Glutamatergic neuron (in vitro differentiated cells): ENCODE results near the gene SIL1. TPM values are rescaled to one million over a fixed set of nuclear protein-coding genes. Genes with fewer than 3 reads are reported as not detected.
A peak's percentile ranks its signal among the peaks of the same experiment; 100 is the strongest.
"Not testable (repeated sequence)": the region's sequence is repeated elsewhere in the genome, so short reads cannot be mapped to it uniquely, and the experiment has no call there.

Experiments used
- DNase-seq: peaks from one replicate; pipeline ENCODE4 v3.0.0; 2022
- H3K27ac Mint-ChIP-seq: one replicate; pipeline ENCODE4 v1.8.0; 2020; ENCODE audit warnings: mild to moderate bottlenecking, mixed read lengths, inconsistent platforms; ENCODE audit not compliant: unreplicated experiment
- H3K27me3 Mint-ChIP-seq: one replicate; pipeline ENCODE4 v1.8.0; 2020; ENCODE audit warnings: mild to moderate bottlenecking, moderate library complexity, mixed read lengths, inconsistent platforms; ENCODE audit not compliant: unreplicated experiment
- H3K36me3 Mint-ChIP-seq: one replicate; pipeline ENCODE4 v1.8.0; 2020; ENCODE audit warnings: mild to moderate bottlenecking, mixed read lengths, inconsistent platforms; ENCODE audit not compliant: unreplicated experiment
- H3K4me1 Mint-ChIP-seq: one replicate; pipeline ENCODE4 v1.8.0; 2020; ENCODE audit warnings: mild to moderate bottlenecking, low read depth, mixed read lengths, inconsistent platforms; ENCODE audit not compliant: unreplicated experiment
- H3K4me3 Mint-ChIP-seq: one replicate; pipeline ENCODE4 v1.8.0; 2020; ENCODE audit warnings: mild to moderate bottlenecking, mixed read lengths, inconsistent platforms; ENCODE audit not compliant: unreplicated experiment
- H3K9me3 Mint-ChIP-seq: one replicate; pipeline ENCODE4 v1.8.0; 2020; ENCODE audit warnings: mild to moderate bottlenecking, moderate library complexity, mixed read lengths, inconsistent platforms; ENCODE audit not compliant: unreplicated experiment
- total RNA-seq: library from RNA; stranded (reverse); fragmentation: NEBNext Ultra II Directional; extraction: Animal tissue kit (Norgen Biotek cat#: 25700); gene quantifications from one replicate; pipeline ENCODE4 v1.2.1, GENCODE V29; 2021; ENCODE audit not compliant: unreplicated experiment
- TF ChIP-seq, protein P1 (sequence below): fragments of 200-600 bp; sonication (generic); IDR thresholded peaks from one replicate; pipeline ENCODE4 v1.5.0; 2021; ENCODE audit not compliant: partially characterized antibody, unreplicated experiment

SIL1 gene
- total RNA-seq, 1 donor from 2014 or later, result 15.9 TPM

DNA sequence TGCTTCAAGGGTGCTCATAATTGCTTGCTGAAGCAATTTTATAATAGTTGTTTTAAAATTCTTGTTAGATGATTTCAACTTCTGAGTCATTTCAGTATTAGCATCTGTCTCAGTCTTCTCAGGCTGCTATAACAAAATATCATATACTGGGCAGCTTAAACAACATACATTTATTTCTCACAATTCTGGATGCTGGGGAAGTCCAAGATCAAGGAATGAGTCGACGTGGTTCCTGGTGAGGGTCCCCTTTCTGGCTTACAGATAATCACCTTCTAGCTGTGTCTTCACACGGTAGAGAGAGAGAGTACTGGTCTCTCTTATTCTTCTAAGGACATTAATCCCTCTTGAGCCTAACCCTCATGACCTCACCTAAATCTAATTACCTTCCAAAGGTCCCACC is 160.4 kb downstream of the SIL1 start:
- TF ChIP-seq, protein P1, sequence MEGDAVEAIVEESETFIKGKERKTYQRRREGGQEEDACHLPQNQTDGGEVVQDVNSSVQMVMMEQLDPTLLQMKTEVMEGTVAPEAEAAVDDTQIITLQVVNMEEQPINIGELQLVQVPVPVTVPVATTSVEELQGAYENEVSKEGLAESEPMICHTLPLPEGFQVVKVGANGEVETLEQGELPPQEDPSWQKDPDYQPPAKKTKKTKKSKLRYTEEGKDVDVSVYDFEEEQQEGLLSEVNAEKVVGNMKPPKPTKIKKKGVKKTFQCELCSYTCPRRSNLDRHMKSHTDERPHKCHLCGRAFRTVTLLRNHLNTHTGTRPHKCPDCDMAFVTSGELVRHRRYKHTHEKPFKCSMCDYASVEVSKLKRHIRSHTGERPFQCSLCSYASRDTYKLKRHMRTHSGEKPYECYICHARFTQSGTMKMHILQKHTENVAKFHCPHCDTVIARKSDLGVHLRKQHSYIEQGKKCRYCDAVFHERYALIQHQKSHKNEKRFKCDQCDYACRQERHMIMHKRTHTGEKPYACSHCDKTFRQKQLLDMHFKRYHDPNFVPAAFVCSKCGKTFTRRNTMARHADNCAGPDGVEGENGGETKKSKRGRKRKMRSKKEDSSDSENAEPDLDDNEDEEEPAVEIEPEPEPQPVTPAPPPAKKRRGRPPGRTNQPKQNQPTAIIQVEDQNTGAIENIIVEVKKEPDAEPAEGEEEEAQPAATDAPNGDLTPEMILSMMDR, result no peak
- Mint-ChIP-seq H3K27ac (no peak overlapping the region), H3K36me3 (peaks cover 9% of the 10 kb centered on the region), H3K4me1 (peaks cover 3% of the 10 kb centered on the region), H3K9me3 (no peaks in the 10 kb centered on the region), H3K4me3 (no peak overlapping the region), H3K27me3 (no peaks in the 10 kb centered on the region)
- no peak for DNase-seq

DNA sequence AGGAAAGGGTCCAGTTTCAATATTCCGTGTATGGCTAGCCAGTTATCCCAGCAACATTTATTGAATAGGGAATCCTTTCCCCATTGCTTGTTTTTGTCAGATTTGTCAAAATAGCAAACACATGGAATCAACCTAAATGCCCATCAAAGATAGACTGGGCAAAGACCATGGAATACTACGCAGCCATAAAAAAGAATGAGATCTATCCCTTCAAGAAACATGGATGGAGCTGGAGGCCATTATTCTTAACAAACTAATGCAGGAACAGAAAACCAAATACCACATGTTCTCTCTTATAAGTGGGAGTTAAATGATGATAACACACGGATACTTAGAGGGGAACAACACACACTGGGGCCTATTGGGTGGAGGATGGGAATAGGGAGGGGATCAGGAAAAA is 161.8 kb downstream of the SIL1 start:
- not testable (repeated sequence) for H3K4me1 Mint-ChIP-seq, H3K9me3 Mint-ChIP-seq, H3K27ac Mint-ChIP-seq

DNA sequence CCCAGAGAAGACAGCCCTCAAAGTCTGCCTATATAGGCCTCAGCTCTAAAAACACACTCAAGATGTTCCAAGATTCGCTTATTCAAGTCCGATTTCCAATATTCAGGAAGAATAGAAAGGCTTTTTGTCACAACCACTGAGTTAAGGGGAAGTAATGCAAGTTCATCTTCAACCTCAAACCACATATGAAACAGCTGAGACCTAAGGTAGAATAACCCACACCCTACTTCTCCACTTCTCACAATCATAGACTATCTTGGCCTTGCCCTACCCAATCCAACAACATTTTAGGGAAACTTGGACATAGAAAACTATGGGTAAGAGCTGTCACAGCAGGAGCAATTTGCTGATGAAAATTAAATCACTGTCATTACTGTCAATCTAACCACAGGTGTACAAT is 171.0 kb downstream of the SIL1 start:
- peaks cover 10% of the 10 kb centered on the region for H3K4me1 Mint-ChIP-seq
- no peak overlapping the region for H3K4me3 Mint-ChIP-seq
- TF ChIP-seq, protein P1, result no peak
- no peak overlapping the region for H3K27ac Mint-ChIP-seq
- H3K9me3 Mint-ChIP-seq, result peaks cover 2% of the 10 kb centered on the region
- no peaks in the 10 kb centered on the region for H3K36me3 Mint-ChIP-seq
- DNase-seq, result no peak
- H3K27me3 Mint-ChIP-seq, result peaks cover 2% of the 10 kb centered on the region

More for the DNA sequence above, 161.8 kb downstream of the SIL1 start:
- H3K27me3 Mint-ChIP-seq, DNase-seq, H3K36me3 Mint-ChIP-seq, H3K4me3 Mint-ChIP-seq: not testable (repeated sequence)

DNA sequence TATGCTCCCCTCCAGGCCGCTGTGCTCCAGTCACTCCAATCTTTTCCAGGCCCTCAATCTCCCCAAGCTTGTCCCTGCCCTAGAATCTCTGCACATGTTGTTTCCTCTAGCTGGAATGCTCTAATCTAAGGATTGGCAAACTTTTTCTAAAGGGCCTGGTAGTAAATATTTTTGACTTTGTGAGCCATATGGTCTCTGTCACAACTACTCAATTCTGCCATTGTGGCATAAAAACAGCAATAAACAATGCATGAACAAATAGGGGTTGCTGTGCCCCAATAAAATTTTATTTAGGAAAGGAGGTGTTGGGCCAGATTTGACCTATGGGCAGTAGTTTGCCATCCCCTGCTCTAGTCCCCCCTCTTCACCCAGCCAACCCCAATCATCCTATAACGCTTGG is 172.5 kb downstream of the SIL1 start:
- no peak overlapping the region for H3K4me3 Mint-ChIP-seq
- H3K4me1 Mint-ChIP-seq, result peaks cover 18% of the 10 kb centered on the region
- H3K27me3 Mint-ChIP-seq, result peaks cover 2% of the 10 kb centered on the region

DNA sequence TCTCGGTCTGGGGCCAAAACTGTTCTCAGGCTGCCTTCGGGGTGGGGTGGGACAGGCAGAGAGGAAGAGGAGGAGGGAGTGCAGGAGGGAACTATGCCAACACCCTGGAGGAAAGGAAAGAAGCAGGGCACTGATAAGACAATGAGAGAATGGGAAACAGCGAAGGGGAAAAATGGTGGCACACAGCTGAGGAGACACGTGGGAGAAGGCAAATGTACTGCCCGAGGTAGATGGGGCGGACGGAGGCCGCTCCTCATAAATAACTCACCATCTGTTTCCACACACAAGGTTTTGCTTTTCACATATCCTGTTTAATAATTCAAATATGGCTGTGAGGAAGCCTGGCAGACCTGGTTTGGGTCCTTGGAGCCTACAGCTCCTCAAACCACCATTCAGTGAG is 174.9 kb downstream of the SIL1 start:
- H3K27me3 Mint-ChIP-seq, result peaks cover 2% of the 10 kb centered on the region
- H3K4me3 Mint-ChIP-seq, result no peak overlapping the region
- peak overlapping the region; percentile 65 for H3K27ac Mint-ChIP-seq
- H3K36me3 Mint-ChIP-seq, result no peaks in the 10 kb centered on the region
- TF ChIP-seq, protein P1, result no peak
- DNase-seq, result no peak
- peaks cover 23% of the 10 kb centered on the region for H3K4me1 Mint-ChIP-seq
- peaks cover 3% of the 10 kb centered on the region for H3K9me3 Mint-ChIP-seq

More for the DNA sequence above, 172.5 kb downstream of the SIL1 start:
- DNase-seq, result no peak
- Mint-ChIP-seq H3K36me3 (no peaks in the 10 kb centered on the region), H3K27ac (no peak overlapping the region), H3K9me3 (peaks cover 3% of the 10 kb centered on the region)
- TF ChIP-seq, protein P1, result no peak

DNA sequence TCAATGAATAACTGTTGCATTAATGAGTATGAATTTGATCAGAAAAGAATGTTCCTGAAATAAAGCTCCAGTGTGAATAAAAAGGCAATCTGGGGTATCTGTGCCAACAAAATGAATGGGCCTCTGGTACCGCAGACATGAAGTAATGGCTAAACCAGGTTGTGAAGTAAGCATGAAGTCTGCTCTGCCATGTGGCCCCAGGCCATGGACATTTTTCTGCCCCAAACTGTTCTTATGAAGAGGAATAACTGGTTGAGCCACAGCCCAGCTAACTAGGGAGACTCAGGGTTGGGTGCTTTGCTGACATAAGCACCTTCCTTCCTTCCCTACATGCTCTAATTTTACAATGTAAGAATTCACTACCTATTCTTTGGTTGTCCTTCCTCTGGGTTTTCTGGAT is 175.6 kb downstream of the SIL1 start:
- H3K4me1 Mint-ChIP-seq, result peaks cover 23% of the 10 kb centered on the region
- TF ChIP-seq, protein P1, result no peak
- H3K27ac Mint-ChIP-seq, result no peak overlapping the region
- DNase-seq, result no peak
- H3K4me3 Mint-ChIP-seq, result no peak overlapping the region
- H3K9me3 Mint-ChIP-seq, result peaks cover 3% of the 10 kb centered on the region
- H3K36me3 Mint-ChIP-seq, result no peaks in the 10 kb centered on the region
- peaks cover 2% of the 10 kb centered on the region for H3K27me3 Mint-ChIP-seq
